ENCODE results near the gene CLDN2.

The CLDN2 gene

DNA sequence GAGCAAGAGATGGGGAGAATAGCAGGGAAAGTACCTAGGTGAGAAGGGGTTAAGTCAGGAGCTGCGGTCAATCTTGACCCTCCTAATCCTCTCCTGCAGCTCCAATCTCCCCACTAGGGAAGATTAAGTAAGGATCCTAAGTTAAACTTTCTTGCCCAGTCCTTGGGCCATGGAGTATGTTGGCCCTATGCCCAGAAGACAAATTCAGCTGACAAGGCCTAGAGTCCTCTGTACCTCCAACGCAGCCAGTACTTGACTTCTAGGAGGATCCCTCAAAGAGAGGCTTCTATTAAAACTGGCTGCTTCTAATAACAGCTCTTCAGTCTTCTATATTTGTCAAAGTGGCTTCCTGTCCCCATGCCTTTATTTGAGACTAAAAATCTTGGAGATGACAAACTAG is 1.4 kb downstream of the CLDN2 start:
- DNase-seq (ENCODE audit: low spot score), result no peak

DNA sequence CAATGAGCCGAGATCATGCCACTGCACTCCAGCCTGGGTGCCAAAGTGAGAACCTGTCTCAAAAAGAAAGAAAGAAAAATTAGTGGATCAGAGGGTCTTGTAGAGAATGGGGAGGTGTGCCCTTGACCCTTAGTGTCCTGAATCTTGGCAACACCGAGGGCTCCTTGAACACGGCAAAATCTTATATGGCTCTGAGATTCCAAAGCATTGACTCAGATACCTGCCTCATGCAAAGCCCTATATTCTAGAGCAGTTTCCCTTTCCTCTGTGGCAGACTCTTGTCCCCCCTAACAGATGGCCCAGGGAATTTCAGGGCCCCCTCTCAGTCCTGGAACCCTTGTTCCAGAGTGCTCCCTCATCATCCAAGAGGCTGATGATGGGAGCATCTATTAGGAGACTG is 6.8 kb downstream of the CLDN2 start:
- DNase-seq (ENCODE audit: low spot score), result no peak

DNA sequence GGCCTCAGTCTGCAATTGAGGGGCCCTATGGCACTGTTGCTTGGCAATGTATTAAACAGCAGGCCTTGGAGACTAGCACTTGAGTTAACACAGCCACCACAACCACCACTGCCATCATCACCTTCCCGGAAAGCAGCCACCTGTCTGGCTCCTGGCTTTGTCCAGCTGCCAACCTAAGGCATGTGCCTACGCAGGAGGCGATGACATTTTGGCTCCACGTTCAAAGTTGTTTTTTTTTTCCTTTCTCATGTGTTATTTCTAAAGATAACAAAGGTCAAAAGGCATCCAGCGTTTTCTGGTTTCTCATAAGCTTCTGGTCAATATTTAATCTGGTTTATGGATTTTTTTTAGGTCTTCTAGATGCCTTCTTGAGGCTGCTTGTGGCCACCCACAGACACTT is 7.5 kb downstream of the CLDN2 start:
- DNase-seq (ENCODE audit: low spot score), result no peak

DNA sequence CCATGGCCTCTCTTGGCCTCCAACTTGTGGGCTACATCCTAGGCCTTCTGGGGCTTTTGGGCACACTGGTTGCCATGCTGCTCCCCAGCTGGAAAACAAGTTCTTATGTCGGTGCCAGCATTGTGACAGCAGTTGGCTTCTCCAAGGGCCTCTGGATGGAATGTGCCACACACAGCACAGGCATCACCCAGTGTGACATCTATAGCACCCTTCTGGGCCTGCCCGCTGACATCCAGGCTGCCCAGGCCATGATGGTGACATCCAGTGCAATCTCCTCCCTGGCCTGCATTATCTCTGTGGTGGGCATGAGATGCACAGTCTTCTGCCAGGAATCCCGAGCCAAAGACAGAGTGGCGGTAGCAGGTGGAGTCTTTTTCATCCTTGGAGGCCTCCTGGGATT is 8.0 kb downstream of the CLDN2 start:
- DNase-seq (ENCODE audit: low spot score), result no peak

DNA sequence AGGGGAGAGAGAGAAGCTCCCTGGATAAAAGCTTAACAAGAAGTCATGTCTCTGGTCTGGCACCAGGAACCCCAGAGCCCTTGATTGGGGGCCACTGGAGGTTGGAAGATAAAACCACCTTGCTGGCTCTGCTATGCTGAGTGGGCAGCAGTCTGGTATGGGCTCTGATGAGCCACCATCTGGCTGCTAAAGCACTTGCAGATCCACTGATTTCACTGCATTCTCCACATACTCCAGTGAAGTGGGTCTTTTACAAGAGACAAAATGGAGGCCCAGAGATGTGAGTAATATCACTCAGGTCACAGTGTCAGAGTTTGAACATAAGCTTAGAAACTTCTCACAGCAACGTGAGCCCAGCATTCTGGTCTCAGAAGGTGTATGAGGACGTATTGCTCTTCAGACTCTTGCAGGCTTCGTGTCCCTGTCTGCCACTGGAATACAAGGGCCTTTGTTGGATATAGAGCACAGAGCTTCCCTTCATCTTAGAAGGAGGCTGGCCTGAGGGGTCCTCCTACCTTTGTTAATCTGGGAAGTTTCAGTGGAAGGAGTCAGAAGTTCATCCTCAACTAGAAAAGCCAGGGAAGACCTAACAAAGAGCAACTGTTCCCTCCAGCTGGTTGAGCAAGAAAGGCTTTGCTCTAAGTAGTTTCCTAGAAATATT is 11.8 kb downstream of the CLDN2 start:
- no peak for DNase-seq (ENCODE audit: low spot score)

DNA sequence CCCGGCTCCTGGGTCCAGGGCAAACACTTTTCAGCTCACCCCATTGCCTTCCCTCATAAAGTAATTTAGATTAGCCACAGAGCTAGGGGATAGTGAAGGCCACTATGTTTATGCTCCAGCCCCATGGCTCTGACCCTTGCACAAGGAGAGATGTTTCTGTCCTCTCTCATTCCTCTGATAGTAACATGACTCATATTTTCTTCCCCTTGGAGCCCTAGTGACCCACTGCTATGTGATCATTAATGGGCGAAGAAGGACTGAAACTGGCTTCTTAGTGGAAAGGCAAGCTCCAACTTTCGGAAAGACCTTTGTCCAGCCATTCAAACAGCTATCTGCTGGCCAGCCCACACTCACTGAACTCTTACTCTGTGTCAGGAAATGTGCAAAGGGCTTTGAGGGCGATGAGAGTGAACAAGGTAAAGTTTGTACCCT is 12.3 kb downstream of the CLDN2 start:
- DNase-seq (ENCODE audit: low spot score), result no peak

DNA sequence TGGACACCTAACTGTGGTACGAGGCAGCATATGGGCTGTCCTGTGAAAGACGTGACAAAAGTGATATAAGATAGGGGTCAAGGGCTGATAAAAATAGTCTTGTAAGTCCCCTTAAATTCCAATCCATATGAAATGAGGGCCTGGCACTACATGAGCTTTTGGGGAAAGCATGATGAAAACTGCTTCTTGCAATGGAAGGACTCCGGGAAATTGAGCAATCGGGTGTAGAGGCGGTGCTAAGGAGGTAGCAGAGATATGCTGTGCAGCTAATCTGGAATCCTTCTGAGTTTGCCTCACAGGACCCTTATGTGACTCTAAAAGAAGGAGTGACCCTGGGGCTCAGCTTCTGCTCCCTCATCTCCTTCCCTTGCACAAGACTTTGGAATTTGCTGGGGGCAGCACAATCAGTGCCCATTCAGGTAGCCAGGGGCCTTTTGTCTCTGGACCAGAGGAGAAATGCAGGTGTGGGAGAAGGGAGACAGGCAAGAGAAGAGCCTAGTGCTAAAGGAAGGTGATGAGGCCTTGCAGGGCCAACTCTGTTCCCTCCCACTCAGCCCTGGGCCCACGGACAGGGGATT is 12.8 kb downstream of the CLDN2 start:
- no peak for DNase-seq (ENCODE audit: low spot score)

DNA sequence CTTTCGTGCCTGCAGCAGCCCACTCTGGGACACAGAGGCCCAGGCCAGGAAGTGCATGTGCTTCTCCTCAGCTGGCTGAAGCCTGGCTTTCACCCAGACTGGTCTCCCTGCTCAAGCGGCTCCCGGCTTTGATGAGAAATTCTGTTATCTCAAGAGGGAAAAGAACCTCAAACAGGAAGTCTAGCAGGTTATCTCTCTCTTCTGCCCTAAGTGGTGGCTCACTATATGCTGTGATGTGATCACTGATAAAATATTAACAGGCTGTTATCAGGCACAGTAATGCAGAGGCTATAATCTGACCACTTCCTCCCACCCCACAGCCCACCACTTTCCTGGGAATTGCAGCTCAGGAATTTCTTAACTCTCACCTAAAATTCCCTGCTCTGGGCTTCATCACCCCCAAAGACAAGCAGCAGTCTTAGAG is 13.3 kb downstream of the CLDN2 start:
- no peak for DNase-seq (ENCODE audit: low spot score)

DNA sequence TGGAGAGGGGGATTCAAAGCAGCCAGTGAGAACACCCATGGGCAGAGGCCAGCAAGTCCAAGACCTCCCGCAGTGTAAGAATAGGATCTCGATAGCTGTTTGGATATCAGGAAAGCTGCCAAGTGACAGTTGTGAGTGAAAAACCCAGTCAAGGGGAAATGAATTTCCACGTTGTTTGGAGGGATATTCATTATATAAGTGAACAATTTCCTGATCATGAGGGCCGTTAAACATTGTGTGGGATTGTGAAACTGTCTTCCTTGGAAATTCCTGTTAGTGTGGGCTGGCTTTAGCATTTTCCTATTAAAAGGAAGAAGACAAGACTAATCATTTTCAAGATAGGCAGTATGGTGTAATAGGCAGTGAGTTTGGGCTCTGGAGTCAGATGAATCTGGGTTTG is 15.0 kb downstream of the CLDN2 start:
- DNase-seq (ENCODE audit: low spot score), result no peak

DNA sequence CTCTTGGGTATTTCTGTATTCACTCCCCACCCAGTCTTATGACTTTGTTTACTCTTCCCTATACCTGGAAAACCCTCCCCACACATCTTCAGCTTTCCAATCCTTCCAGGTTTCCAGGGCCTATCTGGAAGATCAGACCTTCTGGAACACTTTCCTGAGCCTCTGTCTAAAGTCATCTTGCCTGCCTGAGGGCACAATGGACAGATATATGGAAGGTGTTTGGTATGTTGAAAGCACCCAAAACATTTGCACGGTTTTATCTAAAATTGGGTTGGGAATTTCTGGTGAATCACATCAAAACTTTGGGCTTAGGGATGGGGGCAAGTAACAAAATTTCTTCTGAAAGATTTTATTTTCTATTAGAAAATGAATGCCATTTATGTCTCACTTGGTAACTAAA is 16.0 kb downstream of the CLDN2 start:
- DNase-seq (ENCODE audit: low spot score), result no peak

DNA sequence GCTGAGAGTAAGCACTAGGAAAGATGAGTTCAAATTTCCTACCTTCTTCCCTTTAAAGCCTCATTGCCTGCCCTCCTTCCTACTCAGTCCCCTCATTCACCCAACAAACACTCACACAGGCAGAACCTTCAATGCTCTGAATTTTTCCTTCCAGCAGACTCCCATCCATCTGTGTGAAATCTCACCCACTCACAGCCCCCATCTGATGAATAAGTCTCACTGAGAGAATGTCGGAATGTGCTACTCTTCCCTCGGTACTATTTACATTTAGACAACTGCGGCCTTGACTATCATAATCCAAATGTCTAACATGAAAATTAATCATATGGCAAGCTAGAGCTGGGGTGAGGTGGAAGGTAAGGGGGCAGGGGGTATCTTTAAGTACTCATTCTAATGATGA is 19.4 kb downstream of the CLDN2 start:
- no peak for DNase-seq (ENCODE audit: low spot score)

DNA sequence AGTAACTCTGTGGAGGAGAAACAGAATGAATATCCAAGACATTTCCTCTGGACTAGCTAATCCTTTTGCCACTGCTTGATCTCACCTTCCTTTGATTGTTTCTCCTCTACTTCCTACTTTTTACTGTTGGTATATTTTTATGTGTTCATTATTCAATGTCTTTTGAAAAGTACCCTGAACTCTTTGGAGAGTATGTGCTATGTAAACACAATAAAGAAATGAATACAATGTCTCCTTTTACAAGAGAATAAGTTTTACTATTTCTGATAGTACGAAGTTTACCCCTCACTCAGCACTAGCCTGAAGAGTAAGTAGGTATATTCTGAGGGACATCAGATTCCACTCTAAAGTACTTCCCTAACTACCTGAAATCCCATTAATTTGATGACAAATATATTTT is 19.9 kb downstream of the CLDN2 start:
- no peak for DNase-seq (ENCODE audit: low spot score)

DNA sequence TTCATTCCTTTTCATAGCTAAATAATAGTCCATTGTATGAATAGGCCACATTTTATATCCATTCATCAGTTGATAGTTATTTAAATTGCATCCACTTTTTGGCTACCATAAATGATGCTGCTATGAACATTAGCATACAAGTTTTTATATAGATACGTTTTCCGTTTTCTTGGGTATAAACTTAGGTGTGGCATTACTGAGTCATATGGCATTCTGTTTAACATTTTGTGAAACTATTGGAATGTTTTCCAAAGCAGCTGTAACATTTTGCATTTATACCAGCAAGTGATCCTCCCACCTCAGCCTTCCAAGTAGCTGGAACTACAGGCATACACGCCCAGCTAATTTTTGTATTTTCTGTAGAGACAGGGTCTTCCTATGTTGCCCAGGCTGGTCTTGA is 26.3 kb downstream of the CLDN2 start:
- DNase-seq (ENCODE audit: low spot score), result no peak

DNA sequence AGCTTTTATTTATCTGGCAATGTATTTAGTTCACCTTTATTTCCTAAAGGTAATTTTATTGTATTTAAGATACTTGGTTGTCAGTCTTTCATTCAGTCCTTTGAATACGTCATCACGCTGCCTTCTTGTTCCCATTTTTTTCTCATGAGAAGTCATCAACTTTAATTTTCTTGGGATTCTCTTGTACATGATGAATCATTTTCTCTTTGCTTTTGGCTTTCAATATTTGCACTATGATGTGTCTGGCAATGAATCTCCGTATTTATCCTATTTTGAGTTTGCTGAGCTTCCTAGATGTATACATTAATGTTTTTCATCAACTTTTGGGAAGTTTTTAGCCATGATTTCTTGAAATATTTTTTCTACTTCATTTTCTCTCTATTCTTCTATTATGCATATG is 28.4 kb downstream of the CLDN2 start:
- DNase-seq (ENCODE audit: low spot score), result no peak

DNA sequence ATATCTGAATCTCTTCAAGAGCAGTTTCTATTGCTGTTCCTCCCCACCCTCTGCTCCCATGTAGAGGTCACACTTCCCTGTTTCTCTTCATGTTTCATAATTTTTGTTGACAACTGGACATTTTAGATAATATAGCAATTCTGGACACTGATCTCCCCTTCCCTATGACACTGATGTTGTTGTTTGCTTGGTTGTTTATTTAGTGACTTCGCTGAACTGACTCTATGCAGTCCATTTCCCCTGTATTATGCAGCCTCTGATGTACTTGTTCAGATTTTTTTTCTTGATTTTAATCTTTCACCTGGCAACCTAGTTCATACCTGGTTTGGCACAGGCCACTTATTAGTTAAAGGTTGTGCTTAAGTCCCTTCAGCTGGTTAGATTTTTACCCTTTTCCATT is 29.2 kb downstream of the CLDN2 start:
- no peak for DNase-seq (ENCODE audit: low spot score)

DNA sequence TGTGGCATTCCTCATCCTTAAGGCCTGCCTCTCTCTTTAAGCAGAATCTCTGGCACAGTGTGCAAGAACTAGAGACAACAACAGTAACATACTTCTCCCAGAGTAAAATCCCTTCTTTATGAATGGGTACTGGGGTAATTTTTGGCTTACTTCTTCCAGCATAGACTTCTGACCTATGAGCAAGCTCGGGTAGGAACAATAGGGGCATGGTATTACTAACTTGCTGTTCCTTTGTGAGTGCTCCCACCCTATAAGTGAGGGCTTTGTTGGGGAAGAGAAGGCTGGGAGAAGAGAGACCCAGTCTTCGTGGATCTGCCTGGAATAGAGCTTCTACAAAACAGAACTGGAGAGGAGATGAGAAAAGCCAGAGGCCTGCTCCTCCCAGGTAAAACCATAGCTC is 30.2 kb downstream of the CLDN2 start:
- no peak for DNase-seq (ENCODE audit: low spot score)

DNA sequence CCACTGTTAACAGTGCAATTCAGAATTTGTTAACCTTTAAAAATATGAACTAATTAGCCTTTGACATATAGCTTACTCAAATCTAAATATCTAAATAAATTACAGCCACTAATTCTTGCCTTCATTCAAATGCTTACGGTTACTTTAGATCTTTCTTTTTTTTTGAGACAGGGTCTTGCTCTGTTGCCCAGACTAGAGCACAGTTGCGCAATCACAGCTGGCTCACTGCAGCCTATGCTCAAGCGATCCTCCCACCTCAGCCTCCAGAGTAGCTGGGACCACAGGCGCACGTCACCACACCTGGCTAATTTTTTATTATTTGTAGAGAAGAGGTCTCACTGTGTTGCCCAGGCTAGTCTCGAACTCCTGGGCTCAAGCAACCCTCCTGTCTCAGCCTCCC is 31.0 kb downstream of the CLDN2 start:
- DNase-seq (ENCODE audit: low spot score), result no peak

DNA sequence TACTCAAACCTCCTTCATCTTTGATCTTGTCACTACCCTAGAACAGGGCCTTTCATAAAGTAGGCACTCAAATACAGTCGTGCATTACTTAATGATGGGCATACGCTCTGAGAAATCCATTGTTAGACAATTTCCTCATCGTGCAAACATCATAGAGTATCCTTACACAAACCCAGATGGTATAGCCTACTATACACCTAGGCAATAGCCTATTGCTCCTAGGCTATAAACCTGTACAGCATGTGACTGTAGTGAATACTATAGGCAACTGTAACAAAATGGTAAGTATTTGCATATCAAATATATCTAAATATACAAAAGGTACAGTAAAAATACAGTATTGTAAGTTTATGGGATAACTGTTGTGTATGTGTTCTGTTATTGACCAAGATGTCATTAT is 31.9 kb downstream of the CLDN2 start:
- no peak for DNase-seq (ENCODE audit: low spot score)

DNA sequence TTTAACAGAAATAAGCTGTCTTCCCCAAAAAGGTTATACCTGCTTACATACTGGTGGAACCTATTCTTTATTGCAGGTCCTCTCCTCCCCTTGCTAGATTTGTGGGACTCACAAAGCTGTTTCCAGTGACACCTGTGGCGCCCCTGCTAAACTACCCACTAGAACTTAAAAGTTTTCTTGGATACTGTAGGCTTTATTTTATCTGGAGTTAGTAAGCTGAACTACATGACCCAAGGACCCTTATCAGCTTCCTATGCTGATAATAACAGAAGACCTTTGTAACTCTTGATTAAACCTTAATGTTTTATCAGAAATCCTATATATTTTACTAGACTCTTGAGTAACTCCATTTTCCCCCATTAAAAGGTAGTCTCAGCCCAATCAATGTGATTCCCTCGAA is 32.3 kb downstream of the CLDN2 start:
- DNase-seq (ENCODE audit: low spot score), result no peak

DNA sequence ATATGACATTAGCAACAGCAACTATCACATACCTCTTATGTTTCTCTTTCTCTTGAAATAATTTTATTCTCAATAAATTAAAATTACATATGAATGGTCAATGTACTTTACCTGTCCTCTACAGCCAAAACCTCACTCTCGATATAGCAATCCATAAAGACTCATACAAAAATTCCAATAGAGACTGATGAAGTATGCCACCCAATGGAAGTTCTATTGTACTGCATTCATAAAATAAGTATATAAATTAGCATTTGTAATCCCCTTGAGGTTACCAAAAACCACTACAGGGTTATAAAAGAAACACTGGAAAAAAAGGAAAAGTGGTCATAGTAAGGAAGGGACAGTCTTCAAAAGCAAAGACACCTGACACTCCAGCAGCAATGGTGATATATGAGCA is 32.8 kb downstream of the CLDN2 start:
- no peak for DNase-seq (ENCODE audit: low spot score)

DNA sequence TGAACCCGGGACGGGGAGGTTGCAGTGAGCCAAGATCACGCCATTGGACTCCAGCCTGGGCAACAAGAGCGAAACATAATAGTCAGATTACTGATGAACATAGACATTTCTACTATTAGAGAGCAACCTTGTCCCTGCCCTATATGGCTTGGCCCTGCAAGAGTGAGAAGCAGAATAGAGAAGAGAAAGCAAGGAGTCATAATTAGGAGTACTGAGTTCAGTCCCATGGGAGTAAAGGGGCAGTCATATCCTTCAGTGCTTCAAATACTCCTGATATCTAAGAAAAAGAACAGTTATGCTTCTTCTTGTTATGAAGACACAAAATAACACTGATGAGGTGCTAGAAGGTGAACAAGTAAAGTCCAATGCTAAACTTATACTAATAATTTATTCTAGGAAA is 33.8 kb downstream of the CLDN2 start:
- no peak for DNase-seq (ENCODE audit: low spot score)

DNA sequence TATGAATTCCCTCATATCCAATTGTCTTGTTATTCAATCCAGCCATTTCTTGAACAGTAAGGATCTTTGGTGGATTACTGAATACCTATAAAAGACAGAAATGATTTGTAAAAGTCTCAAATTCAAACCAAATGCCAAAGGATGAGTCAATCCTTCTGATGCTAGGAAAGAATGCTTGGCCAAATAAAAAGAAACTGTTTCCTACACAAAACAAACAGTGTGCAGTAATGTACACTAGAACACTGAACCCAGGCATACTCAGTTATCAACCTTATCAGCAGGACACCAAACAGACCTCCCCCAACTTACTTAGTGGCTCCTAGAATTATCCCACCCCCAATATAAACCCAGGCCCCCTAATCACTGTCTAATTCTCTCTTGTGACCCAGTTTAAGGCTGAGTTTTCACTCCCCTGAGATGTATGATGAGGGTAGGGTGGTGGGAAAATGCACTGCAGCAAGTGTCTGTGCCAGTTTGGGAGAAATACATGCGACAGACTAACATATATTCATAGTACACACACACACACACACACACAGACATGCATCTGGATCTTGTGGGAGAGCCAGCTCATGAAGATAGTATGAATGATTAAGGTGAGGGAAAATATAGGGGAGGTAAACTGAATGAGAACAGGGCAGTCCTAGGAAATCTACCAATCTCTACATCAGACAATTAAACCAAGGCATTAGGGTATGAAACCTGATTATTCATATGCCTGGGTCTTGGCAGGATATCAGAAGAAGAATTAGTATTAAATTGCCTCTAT is 35.0 kb downstream of the CLDN2 start:
- no peak for DNase-seq (ENCODE audit: low spot score)

DNA sequence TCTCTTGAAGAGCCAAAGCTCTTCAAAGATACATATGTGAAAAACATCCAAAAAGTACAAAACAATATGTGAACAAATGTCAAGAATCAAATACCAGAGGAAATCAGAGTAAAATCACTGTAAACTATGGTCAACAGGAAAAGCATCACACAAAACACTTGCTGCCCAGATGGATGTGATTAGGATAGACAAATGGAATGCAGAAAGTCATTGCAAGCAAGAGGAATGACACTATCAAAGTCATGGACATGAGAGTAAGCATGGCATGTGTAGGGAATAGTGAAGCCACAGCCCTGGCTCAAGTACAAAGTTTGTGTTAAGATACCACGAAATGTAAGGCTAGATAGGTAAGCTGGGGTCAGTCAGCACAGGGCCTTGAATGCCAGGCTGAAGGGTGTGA is 37.7 kb downstream of the CLDN2 start:
- no peak for DNase-seq (ENCODE audit: low spot score)

DNA sequence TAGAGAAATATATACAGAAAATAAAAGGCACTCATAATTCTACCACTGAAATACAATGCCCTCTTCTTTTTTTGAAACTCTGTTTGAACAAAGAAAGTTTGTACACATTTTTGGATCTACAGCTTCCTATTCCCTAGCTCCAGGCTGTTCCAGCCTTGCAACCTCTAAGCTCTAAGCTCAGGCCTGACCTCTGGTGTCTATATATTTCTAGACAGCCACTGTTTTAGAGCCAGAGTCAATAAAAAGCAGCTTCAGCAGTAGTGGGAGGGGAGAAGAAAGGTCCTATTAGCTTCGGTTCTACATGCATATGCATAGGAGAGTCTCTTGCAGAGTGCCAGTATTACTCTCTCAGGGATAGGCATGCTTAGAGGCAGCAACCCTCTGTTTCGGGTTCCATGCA is 39.7 kb downstream of the CLDN2 start:
- no peak for DNase-seq (ENCODE audit: low spot score)

All from hematopoietic multipotent progenitor cell treated with erythropoietin and hydrocortisone succinate and interleukin-3 and kit ligand, for 15 days (in vitro differentiated cells).